ENCODE measurements around the gene PBX4. TPM values are rescaled to one million over a fixed set of nuclear protein-coding genes. Genes with fewer than 3 reads are reported as not detected.
A peak's percentile ranks its signal among the peaks of the same experiment; 100 is the strongest.

PBX4 gene
- total and polyA plus RNA-seq, 8 donors: 2.0 to 60.7 (median 4.9) TPM; not detected in 1

- H3K27me3 ChIP-seq: no peaks in the 10 kb centered on the region
- peak overlapping the region; percentile 86 to 98 (median 94) for H3K27ac ChIP-seq
- peaks cover 15 to 24% (median 23%) of the 10 kb centered on the region in 4 donors for H3K36me3 ChIP-seq
- H3K9me3 ChIP-seq: no peaks in the 10 kb centered on the region
- H3K4me1 ChIP-seq: peaks cover 10 to 32% (median 30%) of the 10 kb centered on the region in 4 donors
- DNase-seq: no peak
- H3K4me3 ChIP-seq: peak overlapping the region; percentile 93 to 99 (median 96)
- WGBS, 5 donors: 2 to 14% (median 5%) methylated on average over 7 to 17 of the region's 17 CpGs
- TF ChIP-seq POLR2AphosphoS5 (IDR thresholded peaks at IDR 0.05): no peak
- TF ChIP-seq POLR2A (IDR thresholded peaks at IDR 0.05): no peak
- TF ChIP-seq CTCF (IDR thresholded peaks at IDR 0.05): no peak
- no peak for TF ChIP-seq EP300 (IDR thresholded peaks at IDR 0.05)
- intact Hi-C loops (cut with DNase I; ENCODE audit: low total_unique reads): no loop called here
Measured at GRCh38 chr19:19662871-19663255, 44.4 kb upstream of the PBX4 start.

GRCh38 chr19:19662344-19662743 is 43.9 kb upstream of the PBX4 start:
- H3K4me1 ChIP-seq: peaks cover 10 to 32% (median 26%) of the 10 kb centered on the region in 4 donors
- H3K27me3 ChIP-seq: no peaks in the 10 kb centered on the region
- peak overlapping the region; percentile 93 to 99 (median 96) for H3K4me3 ChIP-seq
- H3K36me3 ChIP-seq: peaks cover 19 to 29% (median 28%) of the 10 kb centered on the region in 4 donors
- peak overlapping the region in 4 of 5 donors; percentile 86 to 95 (median 92) for H3K27ac ChIP-seq
- DNase-seq: no peak
- intact Hi-C loops (cut with DNase I; ENCODE audit: low total_unique reads): no loop called here
- H3K9me3 ChIP-seq: no peaks in the 10 kb centered on the region
- WGBS, 5 donors: 69 to 81% (median 76%) methylated on average over 8 of the region's 8 CpGs
- TF ChIP-seq POLR2AphosphoS5 (IDR thresholded peaks at IDR 0.05) (no peak), POLR2A (IDR thresholded peaks at IDR 0.05) (no peak), CTCF (IDR thresholded peaks at IDR 0.05) (no peak), EP300 (IDR thresholded peaks at IDR 0.05) (no peak)

- H3K27ac ChIP-seq: peak overlapping the region in 2 of 5 donors; percentile 3 to 95
- H3K4me1 ChIP-seq: peaks cover 10 to 32% (median 25%) of the 10 kb centered on the region in 4 donors
- 70 to 77% (median 75%) methylated on average over 18 of the region's 18 CpGs for WGBS, 5 donors
- DNase-seq: peak in 1 of 2 donors; percentile 58
- peak overlapping the region in 2 of 4 donors; percentile 94 to 99 for H3K4me3 ChIP-seq
- intact Hi-C loops (cut with DNase I; ENCODE audit: low total_unique reads): no loop called here
- H3K27me3 ChIP-seq: no peaks in the 10 kb centered on the region
- peaks cover 25 to 35% (median 34%) of the 10 kb centered on the region in 4 donors for H3K36me3 ChIP-seq
- TF ChIP-seq POLR2AphosphoS5 (IDR thresholded peaks at IDR 0.05) (no peak), EP300 (IDR thresholded peaks at IDR 0.05) (no peak), CTCF (IDR thresholded peaks at IDR 0.05) (no peak), POLR2A (IDR thresholded peaks at IDR 0.05) (no peak)
- H3K9me3 ChIP-seq: no peaks in the 10 kb centered on the region
Measured at GRCh38 chr19:19661675-19662251, 43.3 kb upstream of the PBX4 start.

- peak in 1 of 2 donors; percentile 10 for DNase-seq
- no peak for TF ChIP-seq POLR2A (IDR thresholded peaks at IDR 0.05)
- TF ChIP-seq EP300 (IDR thresholded peaks at IDR 0.05): no peak
- no peak for TF ChIP-seq CTCF (IDR thresholded peaks at IDR 0.05)
- TF ChIP-seq POLR2AphosphoS5 (IDR thresholded peaks at IDR 0.05): no peak
- Histone ChIP-seq H3K9me3 (no peaks in the 10 kb centered on the region), H3K4me3 (peak overlapping the region in 2 of 4 donors; percentile 94 to 99), H3K27ac (no peak overlapping the region), H3K36me3 (peaks cover 31 to 41% (median 39%) of the 10 kb centered on the region in 4 donors), H3K4me1 (peaks cover 10 to 32% (median 25%) of the 10 kb centered on the region in 4 donors), H3K27me3 (no peaks in the 10 kb centered on the region)
- WGBS, 5 donors: 81 to 91% (median 88%) methylated on average over 10 of the region's 10 CpGs
- intact Hi-C loops (cut with DNase I; ENCODE audit: low total_unique reads): no loop called here
Measured at GRCh38 chr19:19661141-19661674, 42.7 kb upstream of the PBX4 start.

Data from stomach (tissue), 9 donors.